ENCODE results near the gene SLC25A45. TPM values are rescaled to one million over a fixed set of nuclear protein-coding genes. Genes with fewer than 3 reads are reported as not detected.
A peak's percentile ranks its signal among the peaks of the same experiment; 100 is the strongest.

SLC25A45 gene
- total RNA-seq, 1 experiment from 2014 or later = 1.1 TPM

GRCh38 chr11:65429068-65429681 is 46.7 kb upstream of the SLC25A45 start:
- no peak overlapping the region for H2AFZ ChIP-seq (ENCODE audit: low read length)
- H2BK12ac ChIP-seq (ENCODE audit: insufficient read length, low read depth, low read length) = no peak overlapping the region
- H3T11ph ChIP-seq (ENCODE audit: low read length) = no peak overlapping the region
- DNase-seq = no peak
- H2BK15ac ChIP-seq (ENCODE audit: low read depth, low read length) = no peak overlapping the region
- H3K27ac ChIP-seq (ENCODE audit: insufficient read length, low read depth, low read length) = no peak overlapping the region
- Mint-ChIP-seq H3K27me3 (ENCODE audit: low read depth) (no peaks in the 10 kb centered on the region), H3K4me1 (peaks cover 53 to 54% of the 10 kb centered on the region in 2 experiments), H3K36me3 (ENCODE audit: insufficient read depth in 1 of 3, low read depth in 3 of 3) (no peaks in the 10 kb centered on the region), H3K27ac (no peak overlapping the region; a peak in 1 of 7 replicates), H3K9me3 (no peaks in the 10 kb centered on the region), H3K4me3 (peak overlapping the region in 1 of 2 experiments; percentile 36; a peak in 2 of 5 replicates)
- no peaks in the 10 kb centered on the region for H3K79me1 ChIP-seq (ENCODE audit: insufficient read depth, low read depth, low read length, poor library complexity, severe bottlenecking)
- no peak overlapping the region for H3K23ac ChIP-seq (ENCODE audit: insufficient read length, low read depth, low read length)
- no peak for TF ChIP-seq CTCF (conservative IDR thresholded peaks at IDR 0.05)
- no peak overlapping the region for H4K5ac ChIP-seq (ENCODE audit: insufficient read length, low read depth, low read length)
- no peak overlapping the region for H4K91ac ChIP-seq (ENCODE audit: insufficient read length, low read depth, low read length)
- H3K23me2 ChIP-seq (ENCODE audit: insufficient read length, low read depth, low read length, poor library complexity, severe bottlenecking) = no peaks in the 10 kb centered on the region
- no peak overlapping the region for H2BK120ac ChIP-seq (ENCODE audit: low read depth, low read length, poor library complexity, severe bottlenecking)
- H3K4me2 ChIP-seq (ENCODE audit: insufficient read depth, insufficient read length, low read length) = no peak overlapping the region
- H3K14ac ChIP-seq (ENCODE audit: insufficient read depth, low read length) = no peak overlapping the region
- no peaks in the 10 kb centered on the region; the same call in 1 of the 2 replicates for H3K79me2 ChIP-seq (ENCODE audit: insufficient read depth, low read length)
- H2AK5ac ChIP-seq (ENCODE audit: insufficient read length, low read length) = no peak overlapping the region
- H3K4ac ChIP-seq (ENCODE audit: low read depth, low read length) = no peak overlapping the region
- no peaks in the 10 kb centered on the region for H3K9me3 ChIP-seq (ENCODE audit: control insufficient read depth, low read depth, low read length)
- no peak overlapping the region for H3K18ac ChIP-seq (ENCODE audit: insufficient read length, low read depth, low read length)
- no peaks in the 10 kb centered on the region for H4K20me1 ChIP-seq (ENCODE audit: control insufficient read depth, insufficient read depth, insufficient read length)
- no peaks in the 10 kb centered on the region for H3K27me3 ChIP-seq (ENCODE audit: insufficient read depth, low read length)
- peaks cover 21% of the 10 kb centered on the region for H3K4me1 ChIP-seq (ENCODE audit: insufficient read depth, low read length)
- no CpG with 5 or more reads among the region's 9 CpGs for whole genome bisulfite sequencing (ENCODE audit: extremely low coverage, insufficient read length, low lambda C conversion rate)
- H4K8ac ChIP-seq (replicated peaks; ENCODE audit: insufficient read length, low read depth, low read length) = no peak overlapping the region
- H2BK20ac ChIP-seq (ENCODE audit: low read depth, low read length, poor library complexity, severe bottlenecking) = no peak overlapping the region
- H3K9ac ChIP-seq (ENCODE audit: extremely low read depth, insufficient read length, low read length) = no peak overlapping the region
- H2BK5ac ChIP-seq (ENCODE audit: insufficient read length, low read length) = no peak overlapping the region
- no peak overlapping the region for H3K56ac ChIP-seq (ENCODE audit: insufficient read length, low read depth, low read length)

All from H9 (cell line).